GM18502 (cell line): ENCODE measurements around the gene KPNA2.
"Not testable (repeated sequence)": the region's sequence is repeated elsewhere in the genome, so short reads cannot be mapped to it uniquely, and the experiment has no call there.

ENCODE experiments used
- ATAC-seq: cut with Tn5 transposase; IDR thresholded peaks from one replicate; pipeline ENCODE4 v1.9.1; 2021; ENCODE audit warnings: mild to moderate bottlenecking; ENCODE audit not compliant: unreplicated experiment, poor library complexity

Gene KPNA2

DNA sequence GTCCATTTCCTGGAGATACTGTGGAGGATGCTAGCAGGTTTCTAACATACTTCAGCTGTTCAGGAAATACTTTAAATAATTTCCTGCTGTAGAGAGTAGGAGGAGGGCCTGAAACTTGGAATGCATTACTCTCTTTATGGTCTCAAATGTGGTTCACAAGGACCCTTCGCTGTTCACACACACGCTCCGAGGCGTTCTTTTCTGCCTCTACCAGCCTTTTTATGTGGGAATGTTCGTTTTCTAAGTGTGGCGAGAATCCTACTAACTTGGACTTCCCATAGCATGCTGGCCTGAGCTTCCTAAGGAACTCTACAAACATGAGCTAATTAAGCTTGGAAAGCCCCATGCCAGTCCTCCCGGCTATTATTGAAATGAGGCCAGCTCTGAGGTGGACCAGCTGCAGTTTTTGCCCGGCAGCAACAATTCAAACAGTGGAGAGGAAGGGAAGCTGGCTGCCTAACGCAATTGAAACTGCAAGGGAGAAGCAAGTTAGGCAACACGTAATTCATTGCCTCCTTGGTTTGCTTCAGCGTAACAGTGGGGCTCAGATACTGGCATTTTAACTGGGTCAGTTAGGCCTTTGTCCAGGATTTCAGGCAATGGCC lies 18.9 kb downstream of the KPNA2 start:
- ATAC-seq, result no peak

DNA sequence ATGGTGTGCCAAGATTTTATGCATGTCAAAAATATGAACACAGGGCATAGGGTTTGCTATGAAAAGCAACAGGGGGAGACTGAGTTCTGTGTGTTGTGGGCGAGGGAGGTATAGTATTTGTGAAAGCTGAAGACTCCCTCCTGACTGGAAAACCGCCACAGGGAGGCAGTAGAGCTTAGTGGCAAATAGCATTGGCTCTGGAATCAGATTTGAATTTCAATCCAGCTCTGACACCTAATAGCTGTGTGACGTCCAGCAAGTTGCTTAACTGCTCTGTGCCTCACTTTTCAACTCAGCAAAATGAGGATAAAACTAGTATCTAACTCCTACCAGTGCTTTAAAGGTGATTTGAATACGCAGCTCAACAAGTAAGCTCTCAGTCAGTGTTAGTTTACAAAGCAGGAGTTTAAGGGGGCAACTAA lies 22.0 kb downstream of the KPNA2 start:
- no peak for ATAC-seq

DNA sequence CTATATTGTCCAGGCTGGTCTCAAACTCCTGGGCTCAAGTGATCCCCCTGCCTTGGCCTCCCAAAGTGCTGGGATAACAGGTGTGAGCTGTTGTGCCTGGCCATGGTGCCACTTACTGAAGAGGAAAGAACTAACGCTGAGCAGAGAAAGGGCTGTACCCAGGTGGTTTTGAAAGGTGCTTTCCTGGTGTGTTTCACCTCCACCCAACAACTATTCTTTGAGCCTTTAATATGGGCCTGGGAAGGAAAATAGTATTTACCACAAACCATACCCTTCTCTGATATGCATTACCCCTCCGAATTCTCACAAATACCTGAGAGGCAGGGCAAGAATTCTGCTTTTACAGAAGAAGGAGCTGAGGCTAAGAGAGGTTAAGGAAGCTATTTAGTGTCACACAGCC lies 24.8 kb downstream of the KPNA2 start:
- ATAC-seq, result no peak

DNA sequence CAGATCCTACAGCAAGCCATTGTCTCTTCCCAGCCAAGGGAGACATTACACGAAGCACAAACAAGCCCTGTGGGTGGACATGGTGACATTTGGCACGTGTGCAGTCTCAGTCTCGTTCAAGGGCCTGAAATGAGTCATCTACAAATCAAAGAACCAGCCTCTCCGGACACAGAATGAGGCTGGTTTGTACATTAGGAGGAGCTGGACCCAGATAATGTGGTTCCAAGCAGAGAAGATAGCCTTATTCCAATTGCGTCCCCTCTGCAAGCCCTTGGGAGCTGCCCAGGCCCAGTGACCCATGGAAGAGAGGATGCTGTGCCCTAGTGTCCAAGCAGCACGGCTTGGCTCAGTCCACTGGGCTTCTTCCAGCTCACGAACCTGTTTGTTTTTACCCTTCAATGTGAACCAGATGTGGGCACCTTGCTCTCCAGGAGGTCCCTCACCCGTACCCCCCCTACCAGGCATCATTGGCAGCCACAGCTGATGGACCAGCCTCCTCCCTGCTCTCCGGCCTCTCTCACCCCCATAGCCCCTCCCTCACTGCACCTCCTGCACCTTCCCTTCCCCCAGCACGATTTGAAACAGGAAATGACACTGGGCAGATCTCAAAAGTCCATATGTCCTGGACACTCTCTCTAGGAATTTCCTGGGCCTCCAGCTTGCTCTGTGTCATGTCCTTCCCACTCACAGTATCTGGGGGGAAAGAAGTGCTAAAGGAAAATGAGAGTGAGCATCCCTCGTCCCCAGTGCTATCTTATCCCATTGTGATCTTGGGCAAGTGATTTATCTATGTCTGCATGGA lies 26.2 kb downstream of the KPNA2 start:
- ATAC-seq, result no peak

DNA sequence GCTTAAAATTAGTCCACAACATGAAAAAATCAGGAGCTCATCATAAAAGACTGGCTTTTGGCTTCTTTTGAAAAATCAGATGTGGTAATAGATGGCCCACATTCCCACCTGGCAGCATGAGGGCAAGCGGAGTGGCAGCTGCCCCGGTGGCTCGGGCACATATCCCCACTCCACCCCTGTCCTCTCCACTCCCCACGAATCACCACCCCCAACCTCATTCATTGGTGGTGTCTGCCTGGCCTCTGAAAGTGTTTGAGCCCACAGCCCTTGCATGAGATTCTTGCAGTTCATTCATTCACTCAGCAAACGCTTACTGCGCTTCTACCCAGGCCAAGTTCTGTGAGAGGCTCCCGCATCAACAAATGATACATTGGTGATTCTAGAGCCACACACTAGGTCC lies 29.8 kb downstream of the KPNA2 start:
- not testable (repeated sequence) for ATAC-seq

DNA sequence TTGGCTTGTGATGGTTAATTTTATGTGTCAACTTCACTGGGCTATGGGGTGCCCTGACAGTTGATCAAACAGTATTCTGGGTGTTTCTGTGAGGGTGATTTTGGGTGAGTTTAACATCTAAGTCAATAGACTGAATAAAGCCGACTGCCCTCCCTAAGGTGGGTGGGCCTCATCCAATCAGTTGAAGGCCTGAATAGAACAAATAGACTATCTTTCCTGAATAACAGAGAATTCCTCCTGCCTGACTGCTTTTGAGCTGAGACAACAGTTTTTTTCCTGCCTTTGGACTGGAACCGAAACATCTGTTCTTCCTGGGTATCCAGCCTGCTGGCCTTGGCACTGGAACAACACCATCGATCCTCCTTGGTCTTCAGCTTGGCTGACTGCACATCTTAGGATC lies 33.0 kb downstream of the KPNA2 start:
- ATAC-seq, result not testable (repeated sequence)

DNA sequence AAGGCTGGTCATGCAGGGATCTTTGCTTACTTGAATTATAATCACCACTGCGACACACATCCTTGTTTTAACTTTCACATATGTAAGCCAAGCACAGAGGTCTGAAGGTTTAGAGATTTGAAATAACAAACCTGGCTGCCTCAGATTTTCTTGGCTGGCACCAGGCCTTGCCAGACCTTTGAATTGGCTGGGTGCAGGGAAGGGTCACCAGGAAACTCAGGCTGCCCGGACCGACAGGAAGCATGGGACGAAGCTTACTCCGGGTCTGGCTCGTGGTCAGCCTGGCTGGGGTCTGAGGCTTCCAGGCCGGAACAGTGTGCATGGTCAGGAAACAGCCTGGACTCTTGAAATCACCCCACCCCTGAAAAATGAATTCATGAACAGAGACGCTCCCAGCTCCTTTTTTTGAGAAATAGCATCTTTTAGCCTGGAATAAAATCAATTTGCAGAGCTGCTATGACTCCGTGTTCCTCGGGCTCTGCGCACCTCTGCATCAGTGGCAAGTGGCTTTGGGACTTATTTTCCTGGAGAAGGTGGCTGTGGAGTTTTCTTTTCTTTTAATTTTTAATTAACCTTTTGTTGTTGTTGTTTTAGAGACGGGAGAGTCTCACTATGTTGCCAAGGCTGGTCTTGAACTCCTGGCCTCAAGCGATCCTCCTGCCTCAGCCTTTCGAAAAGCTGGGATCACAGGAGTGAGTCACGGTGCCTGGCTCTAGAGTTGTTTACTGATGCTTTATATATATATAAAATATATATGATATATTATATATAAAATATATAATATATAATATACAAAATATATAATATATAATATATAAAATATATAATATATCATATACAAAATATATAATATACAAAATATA lies 35.3 kb downstream of the KPNA2 start:
- ATAC-seq, result not testable (repeated sequence)

DNA sequence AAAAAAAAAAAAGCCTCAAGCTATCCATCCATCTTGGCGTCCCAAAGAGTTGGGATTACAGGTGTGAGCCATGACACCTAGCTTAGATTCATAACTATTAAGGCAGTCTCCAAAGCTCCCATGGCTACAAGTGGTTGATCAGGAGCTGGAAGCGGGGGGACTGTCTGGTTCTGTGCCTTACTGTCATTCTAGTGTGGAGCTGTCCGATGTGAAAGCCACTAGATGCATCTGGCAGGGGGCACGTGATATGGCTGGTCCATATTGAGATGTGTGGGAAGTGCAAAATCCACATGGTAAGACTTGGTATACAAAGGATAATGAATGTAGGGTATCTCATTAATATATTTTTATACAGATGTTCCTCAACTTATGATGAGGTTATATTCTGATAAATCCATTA lies 38.7 kb downstream of the KPNA2 start:
- no peak for ATAC-seq

DNA sequence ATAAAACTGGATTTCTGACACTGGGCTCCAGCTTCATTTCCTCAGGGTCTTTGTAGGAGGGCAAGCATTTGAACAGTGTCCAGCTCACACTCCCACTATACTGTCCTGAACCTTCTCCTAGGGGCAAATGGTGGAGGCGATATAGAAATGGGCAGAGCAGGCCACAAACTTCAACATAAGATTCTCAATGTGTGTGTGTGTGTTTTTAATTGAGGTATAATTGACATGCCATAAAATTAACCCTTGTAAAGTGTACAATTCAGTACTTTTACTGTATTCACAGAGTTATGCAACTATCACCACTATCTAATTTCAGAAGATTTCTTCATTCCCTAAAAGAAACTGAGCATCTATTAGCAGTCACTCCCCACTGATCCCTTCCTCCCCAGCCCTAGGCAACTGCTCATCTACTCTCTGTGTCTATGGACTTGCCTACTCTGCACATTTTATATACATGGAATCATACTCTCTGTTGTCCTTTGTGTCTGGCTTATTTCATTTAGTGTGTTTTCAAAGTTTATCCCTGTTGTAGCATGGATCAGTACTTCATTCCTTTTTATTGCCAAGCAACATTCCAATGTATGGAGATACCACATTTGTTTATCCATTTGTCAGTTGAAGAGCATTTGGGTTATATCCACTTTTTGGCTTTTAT lies 40.5 kb downstream of the KPNA2 start:
- not testable (repeated sequence) for ATAC-seq

DNA sequence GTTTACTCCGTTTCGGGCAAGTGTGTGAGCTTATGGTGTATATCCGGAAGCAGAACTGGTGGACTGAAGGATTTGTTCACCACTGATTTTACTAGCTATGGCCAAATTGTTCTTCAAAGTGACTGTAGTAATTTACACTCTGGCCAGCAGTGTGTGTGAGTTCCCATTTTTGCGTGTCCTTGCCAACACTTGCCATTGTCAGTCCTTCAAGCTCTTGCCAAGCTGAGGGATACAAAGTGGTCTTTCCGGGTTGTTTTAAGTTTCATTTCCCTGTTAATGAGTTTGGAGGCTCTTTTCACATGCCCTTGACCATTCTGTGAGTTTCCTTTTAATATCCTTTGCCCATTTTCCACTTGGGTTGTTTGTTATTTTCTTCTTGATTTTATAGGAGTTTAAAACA lies 42.0 kb downstream of the KPNA2 start:
- ATAC-seq, result not testable (repeated sequence)

DNA sequence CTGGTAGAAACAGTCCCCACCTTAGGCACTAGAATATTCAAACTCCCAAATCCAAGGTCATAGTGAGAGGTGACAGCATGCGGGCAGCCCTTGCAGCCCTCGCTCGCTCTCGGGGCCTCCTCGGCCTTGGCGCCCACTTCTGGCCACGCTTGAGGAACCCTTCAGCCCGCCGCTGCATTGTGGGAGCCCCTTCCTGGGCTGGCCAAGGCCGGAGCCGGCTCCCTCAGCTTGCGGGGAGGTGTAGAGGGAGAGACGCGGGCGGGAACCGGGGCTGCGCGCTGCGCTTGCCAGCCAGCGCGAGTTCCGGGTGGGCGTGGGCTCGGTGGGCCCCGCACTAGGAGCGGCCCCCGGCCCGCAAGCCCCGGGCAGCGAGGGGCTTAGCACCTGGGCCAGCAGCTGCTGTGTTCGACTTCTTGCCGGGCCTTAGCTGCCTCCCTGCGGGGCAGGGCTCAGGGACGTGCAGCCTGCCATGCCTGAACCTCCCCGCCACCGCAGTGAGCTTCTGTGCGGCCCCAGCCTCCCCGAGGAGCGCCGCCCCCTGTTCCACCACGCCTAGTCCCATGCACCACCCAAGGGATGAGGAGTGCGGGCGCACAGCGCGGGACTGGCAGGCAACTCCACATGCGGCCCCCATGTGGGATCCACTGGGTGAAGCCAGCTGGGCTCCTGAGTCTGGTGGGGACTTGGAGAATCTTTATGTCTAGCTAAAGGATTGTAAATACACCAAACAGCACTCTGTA lies 45.0 kb downstream of the KPNA2 start:
- no peak for ATAC-seq

DNA sequence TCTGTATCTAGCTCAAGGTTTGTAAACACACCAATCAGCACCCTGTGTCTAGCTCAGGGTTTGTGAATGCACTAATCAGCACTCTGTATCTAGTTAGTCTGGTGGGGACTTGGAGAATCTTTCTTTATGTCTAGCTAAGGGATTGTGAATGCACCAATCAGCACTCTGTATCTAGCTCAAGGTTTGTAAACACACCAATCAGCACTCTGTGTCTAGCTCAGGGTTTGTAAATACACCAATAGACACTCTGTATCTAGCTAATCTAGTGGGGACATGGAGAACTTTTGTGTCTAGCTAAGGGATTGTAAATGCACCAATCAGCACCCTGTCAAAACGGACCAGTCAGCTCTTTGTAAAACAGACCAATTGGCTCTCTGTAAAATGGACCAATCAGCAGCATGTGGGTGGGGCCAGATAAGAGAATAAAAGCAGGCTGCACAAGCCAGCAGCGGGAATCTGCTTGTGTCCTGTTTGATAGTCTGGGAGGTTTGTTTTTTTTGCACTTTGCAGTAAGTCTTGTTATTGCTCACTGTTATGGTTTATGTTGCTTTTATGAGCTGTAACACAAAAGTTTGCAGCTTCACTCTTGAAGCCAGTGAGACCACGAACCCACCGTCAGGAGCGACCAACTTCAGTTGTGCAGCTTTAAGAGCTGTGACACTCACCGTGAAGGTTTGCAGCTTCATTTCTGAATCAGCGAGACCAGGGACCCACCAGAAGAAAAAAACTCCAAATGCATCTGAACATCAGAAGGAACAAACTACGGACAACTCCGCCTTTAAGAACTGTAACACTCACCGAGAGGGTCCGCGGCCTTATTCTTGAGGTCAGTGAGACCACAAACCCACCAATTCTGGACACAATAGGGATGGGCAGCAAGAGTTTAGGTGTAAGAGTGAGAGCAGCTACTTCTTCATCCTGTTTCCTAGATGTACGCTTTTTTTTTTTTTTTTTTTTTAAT lies 46.0 kb downstream of the KPNA2 start:
- not testable (repeated sequence) for ATAC-seq

DNA sequence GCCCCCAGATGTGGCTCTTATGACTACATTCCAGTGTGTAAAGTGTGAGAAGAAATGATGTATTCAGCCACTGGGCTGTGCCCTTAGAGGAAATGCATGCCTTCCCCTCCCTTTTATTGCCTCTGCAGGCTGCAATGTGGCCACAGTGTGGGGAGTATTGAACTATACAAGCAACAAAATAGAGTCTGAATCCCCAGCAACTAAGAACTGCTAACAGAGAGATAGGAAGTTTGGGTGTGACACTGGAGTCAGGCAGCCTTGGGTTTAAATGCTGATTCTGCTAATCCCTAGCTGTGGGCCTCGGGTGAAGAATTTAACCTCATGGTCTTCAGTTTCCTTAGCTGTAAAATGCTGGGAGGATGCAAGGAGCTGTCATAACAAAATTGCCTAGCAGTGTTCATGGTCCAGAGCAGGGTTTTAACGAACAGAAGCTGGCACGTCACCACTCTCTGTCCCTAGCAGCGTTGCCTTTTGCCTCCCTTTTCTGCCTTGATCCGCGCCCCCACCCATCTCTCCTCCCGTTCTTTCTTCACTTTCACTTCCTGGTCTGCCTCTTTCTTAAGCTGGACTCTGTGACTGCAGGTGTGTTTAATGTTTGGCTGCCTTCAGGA lies 50.3 kb downstream of the KPNA2 start:
- peak; percentile 37 for ATAC-seq

DNA sequence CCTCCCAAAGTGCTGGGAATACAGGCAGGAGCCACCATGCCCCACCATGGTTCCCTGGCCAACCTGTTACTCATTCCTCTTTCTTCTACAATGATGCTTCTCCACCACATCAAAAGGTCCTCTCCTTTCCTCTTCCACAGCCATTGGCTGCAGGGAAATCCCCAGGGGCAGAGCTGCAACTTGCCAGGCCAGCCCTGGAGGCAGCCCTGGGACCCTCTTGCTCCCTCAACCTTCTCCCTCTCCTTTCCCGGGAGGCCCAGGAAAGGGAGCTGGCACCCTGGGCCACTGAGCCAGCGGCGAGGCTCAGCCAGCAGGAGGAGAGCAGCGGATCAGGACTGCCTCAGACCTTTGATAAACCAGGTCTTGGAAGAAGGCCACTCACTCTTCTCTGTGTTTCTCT lies 51.1 kb downstream of the KPNA2 start:
- peak; percentile 9 for ATAC-seq

DNA sequence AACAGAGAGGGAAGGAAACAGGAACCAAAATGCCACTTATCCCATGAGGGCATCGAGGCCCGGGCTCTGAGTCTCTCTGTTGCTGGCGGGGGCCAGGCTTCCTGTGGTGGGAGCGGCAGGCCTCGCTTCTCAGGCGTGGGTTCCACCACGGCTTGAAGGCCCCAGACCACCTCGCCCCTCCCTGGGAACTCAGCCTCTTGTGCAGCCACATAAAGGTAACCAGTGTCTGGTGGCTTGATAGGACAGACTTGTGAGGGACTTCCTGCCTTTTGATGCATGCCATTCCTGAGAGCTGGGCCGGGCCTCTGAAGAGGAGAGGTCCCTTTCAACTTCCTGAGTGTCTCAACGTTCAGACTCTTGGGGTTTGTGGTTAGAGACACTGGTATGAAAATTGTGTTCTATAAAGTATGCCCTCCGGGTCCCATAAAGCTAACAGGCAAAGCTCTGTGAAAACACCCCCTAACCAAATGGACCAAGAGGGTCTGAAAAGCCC lies 51.6 kb downstream of the KPNA2 start:
- peak; percentile 71 for ATAC-seq

DNA sequence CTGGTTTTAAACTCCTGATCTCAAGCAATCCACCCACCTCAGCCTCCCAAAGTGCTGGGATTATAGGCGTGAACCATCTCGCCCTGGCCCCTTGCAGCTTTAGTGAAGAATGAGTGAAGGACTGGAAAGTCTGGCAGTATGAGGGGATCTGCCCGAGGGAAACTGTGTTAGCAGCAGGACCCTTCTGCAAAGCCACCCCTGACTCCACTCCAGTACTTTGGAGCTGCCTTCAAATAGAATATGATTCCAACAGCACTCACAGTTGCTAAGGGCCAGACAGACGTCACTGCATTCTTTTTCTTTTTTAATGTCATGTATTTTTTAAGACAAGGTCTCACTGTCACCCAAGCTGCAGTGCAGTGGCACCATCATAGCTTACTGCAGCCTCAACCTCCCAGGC lies 52.3 kb downstream of the KPNA2 start:
- no peak for ATAC-seq

DNA sequence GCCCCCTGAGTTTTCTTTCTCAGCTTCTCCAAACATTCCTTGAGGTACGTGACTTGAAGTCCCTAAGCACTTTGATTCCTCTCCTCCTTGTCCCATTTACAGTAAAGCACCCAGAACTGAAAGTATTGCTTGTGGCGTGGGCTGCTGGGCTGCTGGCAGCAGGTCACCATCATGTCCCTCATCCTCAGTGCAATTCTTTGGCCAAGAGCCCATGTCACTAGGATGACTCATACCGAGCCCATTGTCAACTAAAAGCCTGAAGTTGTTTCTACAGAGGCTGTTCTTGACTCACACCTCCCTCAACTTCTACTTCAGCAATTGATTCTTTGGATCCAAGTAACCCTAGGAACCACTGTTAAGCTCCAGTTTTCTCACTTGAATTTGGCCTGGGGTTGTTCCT lies 54.3 kb downstream of the KPNA2 start:
- no peak for ATAC-seq

DNA sequence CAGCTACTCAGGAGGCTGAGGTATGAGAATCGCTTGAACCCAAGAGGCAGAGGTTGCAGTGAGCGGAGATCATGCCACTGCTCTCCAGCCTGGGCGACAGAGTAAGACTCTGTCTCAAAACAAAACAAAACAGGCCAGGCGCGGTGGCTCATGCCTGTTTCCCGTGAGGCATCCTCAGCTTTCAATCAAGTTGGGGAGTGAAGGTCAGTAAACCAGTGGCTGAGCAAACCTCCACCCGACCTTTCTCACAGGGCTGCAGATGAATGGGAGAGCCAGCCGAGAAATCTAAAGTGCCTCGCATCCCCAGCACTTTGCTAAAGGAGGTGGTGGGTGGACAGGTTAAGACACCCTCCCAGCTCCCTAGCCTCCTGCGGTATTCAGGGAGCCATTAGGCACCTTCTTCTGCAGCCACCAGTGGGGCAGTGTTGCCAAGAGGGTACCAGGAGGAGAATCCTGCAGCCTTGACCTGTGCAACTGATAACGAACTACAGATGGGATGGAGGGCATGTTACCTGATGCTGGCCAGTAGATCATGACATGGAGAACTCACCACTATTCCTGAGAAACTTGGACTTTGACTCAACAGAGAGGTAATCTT lies 59.0 kb downstream of the KPNA2 start:
- no peak for ATAC-seq
